Measurements from ENCODE around the gene HMGCR.
A peak's percentile ranks its signal among the peaks of the same experiment; 100 is the strongest.

The HMGCR gene

GRCh38 chr5:75335486-75335885 is 1.5 kb upstream of the HMGCR start:
- Histone ChIP-seq H3K4me3 (ENCODE audit: low read length, poor library complexity, severe bottlenecking) (peak overlapping the region; percentile 74), H3K9me2 (replicated peaks; ENCODE audit: low read depth, low read length) (no peaks in the 10 kb centered on the region), H3K79me2 (ENCODE audit: insufficient read depth, low read length) (peaks cover 35% of the 10 kb centered on the region), H3K9me3 (ENCODE audit: insufficient read depth, low read depth, low read length) (no peaks in the 10 kb centered on the region), H3K36me3 (ENCODE audit: insufficient read depth, low read length) (no peaks in the 10 kb centered on the region; the same call in 1 of the 2 replicates), H3K4me1 (ENCODE audit: insufficient read depth, low read length, poor library complexity, severe bottlenecking) (peaks cover 31% of the 10 kb centered on the region), H3F3A (ENCODE audit: low read depth) (no peaks in the 10 kb centered on the region), H3K4me2 (ENCODE audit: low read depth, low read length, poor library complexity, severe bottlenecking) (peak overlapping the region; percentile 82), H3K9ac (ENCODE audit: low read depth, low read length, poor library complexity, severe bottlenecking) (peak overlapping the region; percentile 83), H4K20me1 (ENCODE audit: insufficient read depth, low read length, poor library complexity, severe bottlenecking) (peaks cover 31% of the 10 kb centered on the region), H2AFZ (ENCODE audit: low read length) (no peak overlapping the region), H3K27me3 (ENCODE audit: insufficient read depth, low read length, poor library complexity, severe bottlenecking) (no peaks in the 10 kb centered on the region)
- TF ChIP-seq EZH2phosphoT487 (IDR thresholded peaks at IDR 0.05; ENCODE audit: borderline replicate concordance) (no peak), CTCF (conservative IDR thresholded peaks at IDR 0.05; ENCODE audit: low read length) (no peak)

- peaks cover 37% of the 10 kb centered on the region for H4K20me1 ChIP-seq (ENCODE audit: insufficient read depth, low read length, poor library complexity, severe bottlenecking)
- peaks cover 41% of the 10 kb centered on the region for H3K79me2 ChIP-seq (ENCODE audit: insufficient read depth, low read length)
- peak overlapping the region; percentile 82 for H3K4me2 ChIP-seq (ENCODE audit: low read depth, low read length, poor library complexity, severe bottlenecking)
- H3K9me3 ChIP-seq (ENCODE audit: insufficient read depth, low read depth, low read length), result no peaks in the 10 kb centered on the region
- no peaks in the 10 kb centered on the region for H3K9me2 ChIP-seq (replicated peaks; ENCODE audit: low read depth, low read length)
- H3K4me1 ChIP-seq (ENCODE audit: insufficient read depth, low read length, poor library complexity, severe bottlenecking), result peaks cover 36% of the 10 kb centered on the region
- no peaks in the 10 kb centered on the region for H3K27me3 ChIP-seq (ENCODE audit: insufficient read depth, low read length, poor library complexity, severe bottlenecking)
- H3K36me3 ChIP-seq (ENCODE audit: insufficient read depth, low read length), result no peaks in the 10 kb centered on the region; the same call in 1 of the 2 replicates
- H3K9ac ChIP-seq (ENCODE audit: low read depth, low read length, poor library complexity, severe bottlenecking), result peak overlapping the region; percentile 83
- TF ChIP-seq CTCF (conservative IDR thresholded peaks at IDR 0.05; ENCODE audit: low read length) (no peak), EZH2phosphoT487 (IDR thresholded peaks at IDR 0.05; ENCODE audit: borderline replicate concordance) (no peak)
- H3F3A ChIP-seq (ENCODE audit: low read depth), result no peaks in the 10 kb centered on the region
- H3K4me3 ChIP-seq (ENCODE audit: low read length, poor library complexity, severe bottlenecking), result peak overlapping the region; percentile 74
- peak overlapping the region; percentile 59; the same call in 1 of the 2 replicates for H2AFZ ChIP-seq (ENCODE audit: low read length)
These were observed 937 bp upstream of the HMGCR start for GRCh38 chr5:75335952-75336614.

- no peaks in the 10 kb centered on the region for H3K9me3 ChIP-seq (ENCODE audit: insufficient read depth, low read depth, low read length)
- peak overlapping the region; percentile 98 for H3K4me2 ChIP-seq (ENCODE audit: low read depth, low read length, poor library complexity, severe bottlenecking)
- peak overlapping the region; percentile 85 for H3K4me3 ChIP-seq (ENCODE audit: low read length, poor library complexity, severe bottlenecking)
- H3K9me2 ChIP-seq (replicated peaks; ENCODE audit: low read depth, low read length), result no peaks in the 10 kb centered on the region
- TF ChIP-seq EZH2phosphoT487 (IDR thresholded peaks at IDR 0.05; ENCODE audit: borderline replicate concordance) (no peak), CTCF (conservative IDR thresholded peaks at IDR 0.05; ENCODE audit: low read length) (no peak)
- H3F3A ChIP-seq (ENCODE audit: low read depth), result no peaks in the 10 kb centered on the region
- H4K20me1 ChIP-seq (ENCODE audit: insufficient read depth, low read length, poor library complexity, severe bottlenecking), result peaks cover 52% of the 10 kb centered on the region
- H3K9ac ChIP-seq (ENCODE audit: low read depth, low read length, poor library complexity, severe bottlenecking), result peak overlapping the region; percentile 98
- H3K4me1 ChIP-seq (ENCODE audit: insufficient read depth, low read length, poor library complexity, severe bottlenecking), result peaks cover 46% of the 10 kb centered on the region
- no peaks in the 10 kb centered on the region for H3K27me3 ChIP-seq (ENCODE audit: insufficient read depth, low read length, poor library complexity, severe bottlenecking)
- peaks cover 2% of the 10 kb centered on the region; the same call in 1 of the 2 replicates for H3K36me3 ChIP-seq (ENCODE audit: insufficient read depth, low read length)
- 0 out of 2 replicates have a peak overlapping the region, but pooled peaks have one; percentile 24 for H2AFZ ChIP-seq (ENCODE audit: low read length)
- H3K79me2 ChIP-seq (ENCODE audit: insufficient read depth, low read length), result peaks cover 55% of the 10 kb centered on the region
These were observed 474 bp downstream of the HMGCR start for GRCh38 chr5:75337366-75338021.

All from Loucy (cell line).